Retinal pigment epithelial cell (primary cell): Measurements from ENCODE around the gene GPBAR1.
A peak's percentile ranks its signal among the peaks of the same experiment; 100 is the strongest.

Experiments used
- DNase-seq: peaks from one replicate; pipeline ENCODE4 v3.0.0-alpha.2; 2010; ENCODE audit warnings: low read depth
- H3K4me3 ChIP-seq: 2 replicates; pipeline ENCODE4 v1.5.1; 2011; ENCODE audit warnings: mild to moderate bottlenecking, low read length, control low read depth, moderate library complexity
- CTCF ChIP-seq: conservative IDR thresholded peaks from 2 replicates; pipeline ENCODE4 v1.5.1; 2011; ENCODE audit warnings: low read depth, low read length, control low read depth, inconsistent platforms

GPBAR1 gene

DNA sequence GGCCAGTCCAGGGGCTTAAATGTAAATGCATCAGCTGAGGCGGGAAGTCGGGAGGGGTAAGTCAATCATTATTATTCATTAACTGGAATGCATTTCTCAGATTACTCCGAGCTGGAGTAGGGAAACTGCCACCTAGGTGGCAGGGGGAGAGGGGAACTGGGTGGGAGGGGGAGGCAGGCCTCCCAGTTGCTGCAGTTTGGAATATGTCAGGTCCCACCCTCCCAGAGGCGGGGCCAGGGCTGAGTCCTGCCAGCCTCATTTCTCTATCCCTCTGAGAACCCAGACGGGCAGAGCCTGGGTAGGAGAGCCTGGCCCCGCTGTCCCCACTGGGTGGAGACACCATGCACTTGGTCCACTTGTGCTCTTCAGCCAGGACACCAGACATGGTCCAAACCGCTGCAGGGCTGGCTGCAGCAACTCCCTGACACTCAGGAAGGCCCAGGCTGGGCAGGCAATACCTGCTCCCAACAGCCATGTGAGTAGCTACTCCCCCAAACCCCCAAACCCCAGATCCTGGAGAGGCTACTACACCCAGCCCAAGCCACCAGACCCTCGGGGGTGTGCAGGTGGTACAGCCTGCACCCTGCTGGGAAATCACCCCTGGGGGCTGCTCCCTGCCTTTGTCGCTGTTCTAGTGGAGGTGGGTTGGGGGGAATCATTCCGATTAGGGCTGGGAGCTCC is at the start of gene GPBAR1:
Gene GPBAR1, plus strand, starts transcription at position 274 of the 681 bp plus-strand sequence. CDS start 1,710 bp downstream, outside the sequence.
- DNase-seq = no peak
- no peak for TF ChIP-seq CTCF
- H3K4me3 ChIP-seq = no peak within 1 kb of the TSS

- DNase-seq = no peak
- no peak overlapping the region for H3K4me3 ChIP-seq
- TF ChIP-seq CTCF = no peak
These were observed 46.7 kb upstream of the GPBAR1 start for GRCh38 chr2:218214116-218214515.

GRCh38 chr2:218216336-218216673 is 44.5 kb upstream of the GPBAR1 start:
- peak overlapping the region; percentile 97 for H3K4me3 ChIP-seq
- TF ChIP-seq CTCF = no peak

GRCh38 chr2:218216674-218217359 is 44.0 kb upstream of the GPBAR1 start, which contains the start of gene ARPC2:
Gene ARPC2, plus strand, starts transcription at chr2:218217189. Its CDS starts 282 bp downstream, at chr2:218217471.
- peak; percentile 68 for DNase-seq
- TF ChIP-seq CTCF = no peak
- H3K4me3 ChIP-seq = peak within 1 kb of the TSS; percentile 97

More at GRCh38 chr2:218216336-218216673, 44.5 kb upstream of the GPBAR1 start:
- no peak for DNase-seq

DNA sequence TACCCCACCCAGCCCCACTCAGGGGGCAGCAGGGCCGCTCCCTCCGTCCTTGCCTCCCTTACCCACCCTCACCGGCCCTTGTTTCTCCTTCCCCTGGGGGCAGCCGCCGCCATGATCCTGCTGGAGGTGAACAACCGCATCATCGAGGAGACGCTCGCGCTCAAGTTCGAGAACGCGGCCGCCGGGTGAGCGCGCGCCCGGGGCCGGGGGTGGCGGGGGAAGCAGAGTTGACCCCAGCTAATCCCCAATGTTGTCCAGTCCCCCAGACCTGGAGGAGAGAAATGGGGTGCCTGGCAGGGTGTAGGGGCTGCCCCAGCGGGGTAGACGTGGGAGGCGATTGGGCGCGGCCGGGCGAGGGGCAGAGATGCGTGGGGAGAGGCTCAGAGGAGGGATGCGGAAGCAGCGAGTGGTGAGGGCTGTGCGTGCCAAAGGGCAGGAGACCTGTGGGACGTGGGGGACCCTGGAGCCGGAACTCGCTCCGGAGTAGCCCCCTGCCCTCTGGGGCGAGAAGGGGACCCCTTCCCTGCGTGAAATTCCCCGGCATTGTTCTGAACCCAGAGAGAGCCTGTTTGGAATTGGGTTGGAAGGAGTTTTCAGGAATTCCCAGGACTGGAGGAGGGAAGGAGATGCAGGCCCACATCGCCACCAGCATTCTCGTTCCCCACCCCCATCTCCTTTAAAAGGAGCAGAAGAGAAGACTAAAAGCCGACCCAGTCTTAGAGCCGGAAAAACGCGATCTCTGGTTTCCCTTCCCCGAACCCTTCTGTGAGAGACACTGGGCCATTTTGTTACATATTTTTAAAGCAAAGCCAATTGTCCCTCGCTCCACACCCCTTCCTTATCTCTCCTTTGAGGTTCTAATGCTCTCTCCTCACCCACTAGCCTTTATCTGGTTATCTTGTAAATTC is 43.2 kb upstream of the GPBAR1 start:
- no peak for DNase-seq
- H3K4me3 ChIP-seq = peak overlapping the region; percentile 97
- TF ChIP-seq CTCF = no peak

- no peak for TF ChIP-seq CTCF
These were observed 42.3 kb upstream of the GPBAR1 start for GRCh38 chr2:218218268-218219185.

More at GRCh38 chr2:218218268-218219185, 42.3 kb upstream of the GPBAR1 start:
- DNase-seq = no peak
- H3K4me3 ChIP-seq = peak overlapping the region; percentile 97
